ENCODE data around the gene WRAP73.

GRCh38 chr1:3595949-3596348 lies 54.0 kb downstream of the WRAP73 start:
- TF ChIP-seq CTCF (IDR thresholded peaks at IDR 0.05; ENCODE audit: poor library complexity) (no peak), EZH2 (IDR thresholded peaks at IDR 0.05; ENCODE audit: borderline replicate concordance) (no peak)
